HepG2 (cell line): ENCODE results near the gene SLC2A6. TPM values are rescaled to one million over a fixed set of nuclear protein-coding genes. Genes with fewer than 3 reads are reported as not detected.

ENCODE experiments used
- AKAP8 ChIP-seq: sonication (generic); formaldehyde crosslinking; IDR thresholded peaks from 2 replicates; pipeline ENCODE4 v1.5.1; 2020; ENCODE audit warnings: mild to moderate bottlenecking, missing genetic modification reagents
- ATF6 ChIP-seq: sonication (generic); formaldehyde crosslinking; conservative IDR thresholded peaks from 2 replicates; pipeline ENCODE4 v1.4.0; 2020; ENCODE audit warnings: missing genetic modification reagents
- CHCHD3 ChIP-seq: sonication (generic); formaldehyde crosslinking; IDR thresholded peaks from 2 replicates; pipeline ENCODE4 v1.8.0; 2022; ENCODE audit warnings: mild to moderate bottlenecking, missing genetic modification reagents, moderate library complexity
- DZIP1 ChIP-seq: sonication (generic); formaldehyde crosslinking; IDR thresholded peaks from 2 replicates; pipeline ENCODE4 v1.5.0; 2020; ENCODE audit warnings: mild to moderate bottlenecking, missing genetic modification reagents
- ERF ChIP-seq: IDR thresholded peaks from 2 replicates; pipeline ENCODE4 v1.6.1; 2018; ENCODE audit warnings: missing biosample characterization, missing genetic modification reagents
- ETV5 ChIP-seq: IDR thresholded peaks from 2 replicates; pipeline ENCODE4 v1.6.1; 2018; ENCODE audit warnings: missing biosample characterization, missing genetic modification reagents, inconsistent platforms, borderline replicate concordance
- GTF2F1 ChIP-seq: fragments of 150-350 bp; IDR thresholded peaks from 2 replicates; pipeline ENCODE4 v1.6.1; 2014; ENCODE audit warnings: low read length
- HES4 ChIP-seq: sonication (generic); formaldehyde crosslinking; IDR thresholded peaks from 2 replicates; pipeline ENCODE4 v1.9.0; 2021; ENCODE audit warnings: mild to moderate bottlenecking, missing genetic modification reagents, borderline replicate concordance
- HMGXB4 ChIP-seq, 2 experiments: sonication (generic) in 1 of 2; formaldehyde crosslinking in 1 of 2; IDR thresholded peaks; 2 replicates each; pipeline versions ENCODE4 v1.4.0 to v1.6.1; 2018 to 2020; ENCODE audit warnings: missing genetic modification reagents in 2 of 2, borderline replicate concordance in 1 of 2, low read depth in 1 of 2, mild to moderate bottlenecking in 1 of 2, missing biosample characterization in 1 of 2
- HNF4G ChIP-seq, 2 experiments: sonication (generic) in 1 of 2; formaldehyde crosslinking in 1 of 2; IDR thresholded peaks; 2 replicates each; pipeline versions ENCODE4 v1.4.0 to v1.6.1; 2011 to 2020; ENCODE audit warnings: borderline replicate concordance in 2 of 2, low read depth in 2 of 2, mild to moderate bottlenecking in 2 of 2, low read length in 1 of 2, missing genetic modification reagents in 1 of 2, moderate library complexity in 1 of 2
- KDM3A ChIP-seq: IDR thresholded peaks from 2 replicates; pipeline ENCODE4 v1.6.1; 2018; ENCODE audit warnings: low read depth, missing compliant biosample characterization
- LBX2 ChIP-seq: sonication (generic); formaldehyde crosslinking; IDR thresholded peaks from 2 replicates; pipeline ENCODE4 v1.5.0; 2020; ENCODE audit warnings: missing genetic modification reagents, mild to moderate bottlenecking, borderline replicate concordance
- NFIC ChIP-seq: IDR thresholded peaks from 2 replicates; pipeline ENCODE4 v1.6.1; 2012; ENCODE audit warnings: mild to moderate bottlenecking, low read length, inconsistent platforms
- NRL ChIP-seq: sonication (generic); formaldehyde crosslinking; IDR thresholded peaks from 2 replicates; pipeline ENCODE4 v1.5.0; 2020; ENCODE audit warnings: missing genetic modification reagents, mild to moderate bottlenecking, moderate library complexity, borderline replicate concordance
- SIN3A ChIP-seq: IDR thresholded peaks from 2 replicates; pipeline ENCODE4 v1.6.1; 2011; ENCODE audit warnings: low read depth, mild to moderate bottlenecking, control low read depth, low read length, borderline replicate concordance
- SNRNP70 ChIP-seq: fragments of 200-400 bp; formaldehyde crosslinking; IDR thresholded peaks from 2 replicates; pipeline ENCODE4 v1.6.1; 2017; ENCODE audit warnings: mild to moderate bottlenecking, low read depth, low read length, moderate library complexity
- SP5 ChIP-seq: IDR thresholded peaks from 2 replicates; pipeline ENCODE4 v1.6.1; 2016; ENCODE audit warnings: low read depth, borderline replicate concordance
- TP53 ChIP-seq: sonication (generic); formaldehyde crosslinking; conservative IDR thresholded peaks from 2 replicates; pipeline ENCODE4 v1.4.0; 2020; ENCODE audit warnings: missing genetic modification reagents
- ZKSCAN8 ChIP-seq: IDR thresholded peaks from 2 replicates; pipeline ENCODE4 v1.6.1; 2016; ENCODE audit warnings: borderline replicate concordance, missing genetic modification reagents, missing compliant biosample characterization
- ZNF598 ChIP-seq: sonication (generic); formaldehyde crosslinking; IDR thresholded peaks from 2 replicates; pipeline ENCODE4 v1.5.1; 2020; ENCODE audit warnings: mild to moderate bottlenecking, missing genetic modification reagents, borderline replicate concordance
- polyA plus RNA-seq, 8 experiments: library from polyadenylated mRNA; depleted of rRNA in 3 of 8; stranded (reverse) in 7 of 8; unstranded in 1 of 8; fragments of >200 nt; fragmentation: Illumina TruSeq in 4 of 8; extraction: Trizol in 4 of 8; gene quantifications; 2 replicates each; pipeline versions ENCODE4 v1.2.1 to v1.2.3, GENCODE V29; 2011 to 2016; ENCODE audit warnings: low read depth in 4 of 8, missing spikeins in 1 of 8, mixed read lengths in 1 of 8; ENCODE audit not compliant: insufficient read depth in 1 of 8
- total RNA-seq, 5 experiments: library from RNA; depleted of rRNA; stranded (reverse); fragments of >200 nt; fragmentation: Illumina TruSeq; extraction: Trizol; gene quantifications; 2 replicates each; pipeline ENCODE4 v1.2.3, GENCODE V29; 2016; ENCODE audit warnings: low read depth in 1 of 5

Gene SLC2A6
- total and polyA plus RNA-seq, 2 of the 13 experiments (the other 11 are each of a cell fraction or from before 2014, with no cell fraction given), result 4.1 to 15.0 TPM

- TF ChIP-seq HMGXB4 (CRISPR knock-in tag; IDR thresholded peaks at IDR 0.05; ENCODE audit: borderline replicate concordance in 1 of 2, low read depth in 1 of 2) (peak; percentile 26 to 34; a peak in 3 of 4 replicates), DZIP1 (CRISPR knock-in tag) (no peak), KDM3A (CRISPR knock-in tag) (no peak), TP53 (CRISPR knock-in tag) (0 out of 2 replicates have a peak, but pooled peaks have one; percentile 18), ERF (CRISPR knock-in tag) (peak; percentile 74), CHCHD3 (CRISPR knock-in tag) (no peak), ETV5 (CRISPR knock-in tag) (peak; percentile 98), LBX2 (no peak), GTF2F1 (no peak), SNRNP70 (no peak), SP5 (CRISPR knock-in tag) (peak; percentile 74), ZNF598 (CRISPR knock-in tag) (no peak), ATF6 (CRISPR knock-in tag) (no peak), ZKSCAN8 (no peak), HNF4G (IDR thresholded peaks at IDR 0.05; ENCODE audit: borderline replicate concordance, low read depth, low read length) (peak; percentile 71; the same call in 1 of the 2 replicates), HNF4G (CRISPR knock-in tag; IDR thresholded peaks at IDR 0.05; ENCODE audit: borderline replicate concordance, low read depth) (peak; percentile 69; the same call in 1 of the 2 replicates), NFIC (peak; percentile 50; the same call in 1 of the 2 replicates), AKAP8 (peak; percentile 55; the same call in 1 of the 2 replicates), SIN3A (peak; percentile 69; the same call in 1 of the 2 replicates), NRL (CRISPR knock-in tag) (0 out of 2 replicates have a peak, but pooled peaks have one; percentile 11), HES4 (CRISPR knock-in tag) (peak; percentile 8; the same call in 1 of the 2 replicates)
Measured at GRCh38 chr9:133460405-133461175, 18.3 kb downstream of the SLC2A6 start (continued).
